ENCODE data around the gene CTDSPL2. TPM values are rescaled to one million over a fixed set of nuclear protein-coding genes. Genes with fewer than 3 reads are reported as not detected.

The CTDSPL2 gene
- total and polyA plus RNA-seq, 2 donors from 2014 or later, result 4.2 to 37.8 TPM

DNA sequence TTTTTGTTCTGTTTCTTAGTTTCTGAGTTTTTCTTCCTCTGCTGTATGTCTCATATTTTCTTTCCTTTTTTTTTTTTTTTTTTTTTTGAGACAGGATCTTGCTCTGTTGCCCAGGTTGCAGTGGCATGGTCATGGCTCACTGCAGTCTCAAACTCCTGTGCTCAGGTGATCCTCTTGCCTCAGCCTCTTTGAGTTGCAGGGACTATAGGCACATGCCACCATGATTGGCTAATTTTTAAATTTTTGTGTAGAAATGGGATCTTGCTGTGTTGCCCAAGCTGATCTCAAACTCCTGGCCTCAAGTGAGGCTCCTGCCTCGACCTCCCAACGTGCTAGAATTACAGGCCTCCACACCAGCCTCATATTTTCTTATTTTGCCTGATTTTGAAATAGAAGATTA, 51.9 kb downstream of the CTDSPL2 start:
- Histone ChIP-seq H3K27ac (ENCODE audit: low read depth in 2 of 2, low read length in 2 of 2) (no peak overlapping the region), H3K27me3 (ENCODE audit: control insufficient read depth, insufficient read depth, low read length) (no peaks in the 10 kb centered on the region), H3K4me1 (ENCODE audit: control insufficient read depth in 2 of 3, insufficient read depth in 2 of 3, low read depth in 1 of 3, low read length in 3 of 3) (no peaks in the 10 kb centered on the region), H3K36me3 (ENCODE audit: control insufficient read depth in 2 of 3, insufficient read depth in 3 of 3, low read length in 3 of 3) (no peaks in the 10 kb centered on the region), H3K9me3 (ENCODE audit: control insufficient read depth in 2 of 3, insufficient read depth in 1 of 3, low read length in 3 of 3) (no peaks in the 10 kb centered on the region), H3K4me3 (ENCODE audit: low read length in 3 of 3) (no peak overlapping the region), H3K9ac (ENCODE audit: low read length in 3 of 3) (no peak overlapping the region)
- intact Hi-C loops (cut with DNase I), result no loop called here
- no peak for DNase-seq
- no peak for TF ChIP-seq CTCF (IDR thresholded peaks at IDR 0.05; ENCODE audit: borderline replicate concordance, extremely low read depth, insufficient read depth)
- FAIRE-seq, result no peak

DNA sequence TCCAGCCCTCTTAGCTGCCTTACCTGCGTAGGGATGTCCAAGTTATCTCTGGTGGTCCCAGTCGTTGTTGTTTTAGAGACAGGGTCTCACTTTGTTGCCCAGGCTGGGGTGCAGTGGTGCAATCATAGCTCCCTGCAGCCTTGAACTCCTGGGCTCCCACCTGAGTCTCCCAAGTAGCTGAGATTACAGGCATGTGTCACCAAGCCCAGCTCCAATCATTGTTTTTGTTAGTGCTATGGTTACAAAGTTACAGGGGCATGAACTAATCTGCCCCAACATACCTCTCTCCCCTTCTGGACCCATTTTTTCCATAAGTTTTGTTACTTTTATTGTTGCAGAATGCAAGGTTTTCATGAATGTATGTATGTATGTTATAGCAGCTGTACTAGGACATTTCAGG, 54.7 kb downstream of the CTDSPL2 start:
- no peak for DNase-seq
- Histone ChIP-seq H3K9ac (ENCODE audit: low read length in 3 of 3) (no peak overlapping the region), H3K9me3 (ENCODE audit: control insufficient read depth in 2 of 3, insufficient read depth in 1 of 3, low read length in 3 of 3) (no peaks in the 10 kb centered on the region), H3K27me3 (ENCODE audit: control insufficient read depth, insufficient read depth, low read length) (no peaks in the 10 kb centered on the region), H3K4me1 (ENCODE audit: control insufficient read depth in 2 of 3, insufficient read depth in 2 of 3, low read depth in 1 of 3, low read length in 3 of 3) (no peaks in the 10 kb centered on the region), H3K4me3 (ENCODE audit: low read length in 3 of 3) (no peak overlapping the region), H3K36me3 (ENCODE audit: control insufficient read depth in 2 of 3, insufficient read depth in 3 of 3, low read length in 3 of 3) (peaks cover 0 to 1% (median 0%) of the 10 kb centered on the region in 3 donors), H3K27ac (ENCODE audit: low read depth in 2 of 2, low read length in 2 of 2) (no peak overlapping the region)
- intact Hi-C loops (cut with DNase I), result no loop called here
- FAIRE-seq, result no peak
- no peak for TF ChIP-seq CTCF (IDR thresholded peaks at IDR 0.05; ENCODE audit: borderline replicate concordance, extremely low read depth, insufficient read depth)

- no peak for FAIRE-seq
- H3K36me3 ChIP-seq (ENCODE audit: control insufficient read depth in 2 of 3, insufficient read depth in 3 of 3, low read length in 3 of 3), result peaks cover 0 to 12% (median 2%) of the 10 kb centered on the region in 3 donors
- TF ChIP-seq CTCF (IDR thresholded peaks at IDR 0.05; ENCODE audit: borderline replicate concordance, extremely low read depth, insufficient read depth), result no peak
Measured at GRCh38 chr15:44485880-44486279, 58.5 kb downstream of the CTDSPL2 start.

DNA sequence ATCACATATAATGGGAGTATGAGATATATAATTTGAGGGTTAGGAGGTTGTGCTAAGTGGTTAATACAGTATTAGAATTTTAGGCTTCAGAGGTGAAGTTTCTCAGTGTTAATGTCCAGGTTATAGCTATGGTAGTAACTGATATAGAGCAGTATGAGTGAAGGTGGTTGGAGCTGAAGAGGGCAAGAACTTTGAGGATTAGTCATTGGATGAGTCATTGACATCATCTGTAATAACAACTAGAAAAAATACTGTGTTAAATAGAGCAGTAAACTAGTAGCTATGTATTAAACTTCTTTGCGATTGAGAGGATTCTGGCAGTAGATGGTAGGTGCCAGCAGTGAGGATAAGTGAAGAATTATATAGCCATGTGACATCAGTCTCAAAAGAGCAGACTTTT, 62.0 kb downstream of the CTDSPL2 start:
- H3K27me3 ChIP-seq (ENCODE audit: control insufficient read depth, insufficient read depth, low read length), result no peaks in the 10 kb centered on the region
- intact Hi-C loops (cut with DNase I), result no loop called here
- peak; percentile 87 for FAIRE-seq
- no peak overlapping the region for H3K9ac ChIP-seq (ENCODE audit: low read length in 3 of 3)
- DNase-seq, result peak in 2 of 5 donors; percentile 19 to 33
- peaks cover 0 to 12% (median 2%) of the 10 kb centered on the region in 3 donors for H3K36me3 ChIP-seq (ENCODE audit: control insufficient read depth in 2 of 3, insufficient read depth in 3 of 3, low read length in 3 of 3)
- peak overlapping the region; percentile 58 to 82 for H3K27ac ChIP-seq (ENCODE audit: low read depth in 2 of 2, low read length in 2 of 2)
- TF ChIP-seq CTCF (IDR thresholded peaks at IDR 0.05; ENCODE audit: borderline replicate concordance, extremely low read depth, insufficient read depth), result no peak
- H3K4me1 ChIP-seq (ENCODE audit: control insufficient read depth in 2 of 3, insufficient read depth in 2 of 3, low read depth in 1 of 3, low read length in 3 of 3), result peaks cover 0 to 3% (median 0%) of the 10 kb centered on the region in 3 donors
- no peak overlapping the region for H3K4me3 ChIP-seq (ENCODE audit: low read length in 3 of 3)
- no peaks in the 10 kb centered on the region for H3K9me3 ChIP-seq (ENCODE audit: control insufficient read depth in 2 of 3, insufficient read depth in 1 of 3, low read length in 3 of 3)

More at GRCh38 chr15:44485880-44486279, 58.5 kb downstream of the CTDSPL2 start:
- Histone ChIP-seq H3K9ac (ENCODE audit: low read length in 3 of 3) (no peak overlapping the region), H3K27ac (ENCODE audit: low read depth in 2 of 2, low read length in 2 of 2) (no peak overlapping the region), H3K27me3 (ENCODE audit: control insufficient read depth, insufficient read depth, low read length) (no peaks in the 10 kb centered on the region), H3K4me3 (ENCODE audit: low read length in 3 of 3) (no peak overlapping the region), H3K4me1 (ENCODE audit: control insufficient read depth in 2 of 3, insufficient read depth in 2 of 3, low read depth in 1 of 3, low read length in 3 of 3) (peaks cover 0 to 3% (median 0%) of the 10 kb centered on the region in 3 donors), H3K9me3 (ENCODE audit: control insufficient read depth in 2 of 3, insufficient read depth in 1 of 3, low read length in 3 of 3) (no peaks in the 10 kb centered on the region)
- DNase-seq, result no peak
- intact Hi-C loops (cut with DNase I), result no loop called here

Measured in kidney (tissue), 14 donors.